Measurements from ENCODE around the gene FA2H. TPM values are rescaled to one million over a fixed set of nuclear protein-coding genes. Genes with fewer than 3 reads are reported as not detected.

The FA2H gene
- total RNA-seq, 2 experiments from 2014 or later: not detected

GRCh38 chr16:74695450-74696422, 78.9 kb downstream of the FA2H start:
- POLR2A ChIA-PET: interaction anchor here (0.8 to 2.8 kb wide), 3 partner anchors 28 to 88 kb away, joined by 3 to 16 read pairs (median 3); partner anchors contain the start of gene RFWD3
- Mint-ChIP-seq H3K4me3 (peak overlapping the region; percentile 64), H3K27me3 (no peaks in the 10 kb centered on the region), H3K9me3 (no peaks in the 10 kb centered on the region), H3K27ac (no peak overlapping the region), H3K4me1 (ENCODE audit: low read depth) (peaks cover 34% of the 10 kb centered on the region), H3K36me3 (ENCODE audit: low read depth) (peaks cover 50% of the 10 kb centered on the region)
- DNase-seq (peak; percentile 82), ATAC-seq (peak; percentile 82)
- TF ChIP-seq, protein P1, sequence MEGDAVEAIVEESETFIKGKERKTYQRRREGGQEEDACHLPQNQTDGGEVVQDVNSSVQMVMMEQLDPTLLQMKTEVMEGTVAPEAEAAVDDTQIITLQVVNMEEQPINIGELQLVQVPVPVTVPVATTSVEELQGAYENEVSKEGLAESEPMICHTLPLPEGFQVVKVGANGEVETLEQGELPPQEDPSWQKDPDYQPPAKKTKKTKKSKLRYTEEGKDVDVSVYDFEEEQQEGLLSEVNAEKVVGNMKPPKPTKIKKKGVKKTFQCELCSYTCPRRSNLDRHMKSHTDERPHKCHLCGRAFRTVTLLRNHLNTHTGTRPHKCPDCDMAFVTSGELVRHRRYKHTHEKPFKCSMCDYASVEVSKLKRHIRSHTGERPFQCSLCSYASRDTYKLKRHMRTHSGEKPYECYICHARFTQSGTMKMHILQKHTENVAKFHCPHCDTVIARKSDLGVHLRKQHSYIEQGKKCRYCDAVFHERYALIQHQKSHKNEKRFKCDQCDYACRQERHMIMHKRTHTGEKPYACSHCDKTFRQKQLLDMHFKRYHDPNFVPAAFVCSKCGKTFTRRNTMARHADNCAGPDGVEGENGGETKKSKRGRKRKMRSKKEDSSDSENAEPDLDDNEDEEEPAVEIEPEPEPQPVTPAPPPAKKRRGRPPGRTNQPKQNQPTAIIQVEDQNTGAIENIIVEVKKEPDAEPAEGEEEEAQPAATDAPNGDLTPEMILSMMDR (IDR thresholded peaks at IDR 0.05): no peak
- intact Hi-C loops (cut with micrococcal nuclease): no loop called here
- CTCF ChIA-PET: interaction anchor here (1.2 kb wide), 2 partner anchors 32 to 167 kb away, joined by 3 to 4 read pairs; no protein-coding TSS in a partner anchor

GRCh38 chr16:74691093-74691855, 83.3 kb downstream of the FA2H start:
- intact Hi-C loops (cut with micrococcal nuclease): no loop called here
- TF ChIP-seq, protein P1 (IDR thresholded peaks at IDR 0.05): no peak
- ChIA-PET CTCF (interaction anchor here (1.2 kb wide), 1 partner anchor 19 kb away, joined by 3 read pairs; no protein-coding TSS in a partner anchor), POLR2A (interaction anchor here (0.5 to 3.4 kb wide), 3 partner anchors 9 to 36 kb away, joined by 3 to 19 read pairs (median 5); partner anchors contain the start of genes MLKL and RFWD3)
- DNase-seq: no peak
- no peaks in the 10 kb centered on the region for H3K27me3 Mint-ChIP-seq
- H3K4me1 Mint-ChIP-seq (ENCODE audit: low read depth): peaks cover 9% of the 10 kb centered on the region
- no peak overlapping the region for H3K27ac Mint-ChIP-seq
- no peak for ATAC-seq
- no peak overlapping the region for H3K4me3 Mint-ChIP-seq
- no peaks in the 10 kb centered on the region for H3K9me3 Mint-ChIP-seq
- H3K36me3 Mint-ChIP-seq (ENCODE audit: low read depth): peaks cover 58% of the 10 kb centered on the region

DNA sequence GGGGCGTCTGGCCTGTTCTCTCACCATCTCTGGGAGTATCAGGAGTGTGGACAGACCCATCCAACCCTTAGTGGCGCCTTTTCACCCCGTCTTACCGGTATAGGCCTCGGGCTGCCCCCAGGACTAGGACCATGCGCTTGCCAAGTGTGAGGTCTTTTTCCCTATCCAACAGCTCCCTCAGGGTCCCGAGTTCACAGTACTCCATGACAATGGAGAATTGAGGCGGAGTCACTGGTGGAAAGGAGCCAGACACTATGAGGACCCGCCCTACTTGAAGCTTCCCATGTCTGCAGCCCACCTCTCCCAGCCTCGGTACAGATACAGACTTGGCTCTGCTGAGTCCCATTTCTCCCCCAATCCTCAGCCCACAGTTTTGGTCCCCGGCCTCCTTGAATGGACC, 92.1 kb downstream of the FA2H start:
- Mint-ChIP-seq H3K4me1 (ENCODE audit: low read depth) (peaks cover 2% of the 10 kb centered on the region), H3K36me3 (ENCODE audit: low read depth) (peaks cover 24% of the 10 kb centered on the region), H3K4me3 (no peak overlapping the region), H3K27ac (no peak overlapping the region), H3K27me3 (no peaks in the 10 kb centered on the region), H3K9me3 (no peaks in the 10 kb centered on the region)
- DNase-seq: no peak
- CTCF ChIA-PET: no interaction called here
- no peak for ATAC-seq
- POLR2A ChIA-PET: no interaction called here
- intact Hi-C loops (cut with micrococcal nuclease): no loop called here
- TF ChIP-seq, protein P1 (IDR thresholded peaks at IDR 0.05): no peak

DNA sequence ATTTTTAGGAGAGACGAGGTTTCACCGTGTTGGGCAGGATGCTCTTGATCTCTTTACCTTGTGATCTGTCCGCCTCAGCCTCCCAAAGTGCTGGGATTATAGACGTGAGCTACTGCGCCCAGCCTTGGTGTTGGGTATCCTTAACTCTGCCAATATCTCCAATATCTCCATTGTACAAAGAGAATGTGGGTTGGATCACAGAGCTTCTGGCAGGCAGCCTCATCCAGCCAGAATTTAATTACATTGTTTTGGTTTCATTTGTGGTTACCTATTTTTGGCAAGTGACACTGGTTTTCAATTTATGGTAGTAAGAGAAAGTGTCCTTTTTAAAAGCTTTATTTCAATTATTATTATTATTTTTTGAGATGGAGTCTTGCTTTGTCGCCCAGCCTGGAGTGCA, 93.9 kb downstream of the FA2H start:
- H3K27ac Mint-ChIP-seq: no peak overlapping the region
- H3K4me1 Mint-ChIP-seq (ENCODE audit: low read depth): peaks cover 2% of the 10 kb centered on the region
- intact Hi-C loops (cut with micrococcal nuclease): no loop called here
- POLR2A ChIA-PET: interaction anchor here (1.2 to 2.9 kb wide), 3 partner anchors 14 to 23 kb away, joined by 3 to 24 read pairs (median 5); partner anchors contain the start of genes MLKL and RFWD3
- H3K27me3 Mint-ChIP-seq: no peaks in the 10 kb centered on the region
- CTCF ChIA-PET: interaction anchor here (1.2 kb wide), 1 partner anchor 83 kb away, joined by 3 read pairs; no protein-coding TSS in a partner anchor
- TF ChIP-seq, protein P1 (IDR thresholded peaks at IDR 0.05): no peak
- ATAC-seq (no peak), DNase-seq (no peak)
- H3K36me3 Mint-ChIP-seq (ENCODE audit: low read depth): peaks cover 25% of the 10 kb centered on the region
- H3K4me3 Mint-ChIP-seq: no peak overlapping the region
- H3K9me3 Mint-ChIP-seq: no peaks in the 10 kb centered on the region

Measured in activated CD8-positive, alpha-beta T cell treated with anti-CD3 and anti-CD28 coated beads for 36 hours (primary cell).